ENCODE measurements around the gene AKAP1.

DNA sequence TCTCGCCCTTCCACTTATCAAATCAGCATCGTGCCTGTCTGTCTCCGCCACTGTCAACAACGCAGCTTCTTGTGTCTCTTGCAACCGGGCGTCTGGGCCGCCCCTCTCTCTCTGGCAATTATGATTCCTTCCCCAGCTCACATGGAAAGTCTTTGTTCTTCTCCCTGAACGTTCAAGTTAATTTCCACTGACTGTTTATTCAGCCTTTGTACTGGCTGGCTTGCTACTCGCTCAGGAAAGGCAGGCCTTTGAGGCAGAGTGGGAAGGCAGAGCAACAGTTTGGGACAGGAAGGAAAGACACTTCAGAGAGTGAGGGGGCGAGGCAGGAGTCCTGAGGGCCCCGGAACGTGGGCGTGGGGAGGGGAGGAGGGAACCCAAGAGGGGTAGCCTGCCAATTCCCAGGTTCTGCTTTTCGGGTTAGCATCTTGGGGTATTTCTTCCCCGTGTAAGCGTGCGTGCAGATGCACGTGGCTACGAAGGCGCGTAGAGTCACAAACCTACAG is 50.8 kb downstream of the AKAP1 start:
- TF ChIP-seq, protein P1, sequence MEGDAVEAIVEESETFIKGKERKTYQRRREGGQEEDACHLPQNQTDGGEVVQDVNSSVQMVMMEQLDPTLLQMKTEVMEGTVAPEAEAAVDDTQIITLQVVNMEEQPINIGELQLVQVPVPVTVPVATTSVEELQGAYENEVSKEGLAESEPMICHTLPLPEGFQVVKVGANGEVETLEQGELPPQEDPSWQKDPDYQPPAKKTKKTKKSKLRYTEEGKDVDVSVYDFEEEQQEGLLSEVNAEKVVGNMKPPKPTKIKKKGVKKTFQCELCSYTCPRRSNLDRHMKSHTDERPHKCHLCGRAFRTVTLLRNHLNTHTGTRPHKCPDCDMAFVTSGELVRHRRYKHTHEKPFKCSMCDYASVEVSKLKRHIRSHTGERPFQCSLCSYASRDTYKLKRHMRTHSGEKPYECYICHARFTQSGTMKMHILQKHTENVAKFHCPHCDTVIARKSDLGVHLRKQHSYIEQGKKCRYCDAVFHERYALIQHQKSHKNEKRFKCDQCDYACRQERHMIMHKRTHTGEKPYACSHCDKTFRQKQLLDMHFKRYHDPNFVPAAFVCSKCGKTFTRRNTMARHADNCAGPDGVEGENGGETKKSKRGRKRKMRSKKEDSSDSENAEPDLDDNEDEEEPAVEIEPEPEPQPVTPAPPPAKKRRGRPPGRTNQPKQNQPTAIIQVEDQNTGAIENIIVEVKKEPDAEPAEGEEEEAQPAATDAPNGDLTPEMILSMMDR (IDR thresholded peaks at IDR 0.05) = no peak
- no peak for TF ChIP-seq POLR2A (IDR thresholded peaks at IDR 0.05)

Measured in ovary (tissue), 3 donors.